ENCODE results near the gene TSHZ2. TPM values are rescaled to one million over a fixed set of nuclear protein-coding genes. Genes with fewer than 3 reads are reported as not detected.

Gene TSHZ2
- total RNA-seq, 1 experiment from 2014 or later: 0.07 TPM

DNA sequence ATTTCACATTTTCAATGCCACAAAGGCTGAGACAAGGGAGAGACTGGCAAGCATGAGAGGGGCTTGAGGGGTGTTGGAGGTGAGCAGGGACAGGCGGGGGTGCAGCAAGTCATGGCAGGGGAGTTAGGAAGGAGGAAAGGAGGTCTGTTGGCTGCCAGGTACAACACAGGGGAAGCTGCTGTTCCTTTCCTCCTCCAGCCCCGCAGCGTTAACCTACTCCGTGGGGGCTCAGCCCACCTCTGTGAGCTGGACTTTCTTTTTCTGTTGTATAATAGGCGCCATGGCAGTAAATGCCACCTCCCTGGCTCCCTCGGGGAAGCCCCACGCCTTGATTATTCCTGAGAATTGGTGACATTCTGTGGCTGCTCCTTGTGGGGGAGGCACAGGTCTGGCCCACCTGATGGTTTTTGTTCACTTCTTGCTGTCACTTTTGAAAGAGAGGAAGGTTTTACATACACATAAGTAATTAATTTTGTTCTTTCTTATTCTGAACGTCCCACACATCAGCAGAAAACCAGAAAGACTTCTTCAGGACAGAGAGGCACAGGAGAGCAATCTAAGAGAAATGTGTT, 293.2 kb downstream of the TSHZ2 start:
- CTCF ChIA-PET: no interaction called here

More for the DNA sequence above, 293.2 kb downstream of the TSHZ2 start:
- ChIA-PET POLR2A (no interaction called here), RAD21 (ENCODE audit: low non-redundant PET in 1 of 2, low total read pairs in 2 of 2, uncharacterized antibody in 2 of 2, unreplicated experiment in 2 of 2) (no interaction called here)
- TF ChIP-seq EZH2phosphoT487 (IDR thresholded peaks at IDR 0.05; ENCODE audit: borderline replicate concordance) (no peak), CBX3 (IDR thresholded peaks at IDR 0.05; ENCODE audit: low read depth) (no peak), JUND (IDR thresholded peaks at IDR 0.05) (no peak), YY1 (IDR thresholded peaks at IDR 0.05; ENCODE audit: extremely low read depth, insufficient replicate concordance, low read depth, low read length) (no peak), EGR1 (IDR thresholded peaks at IDR 0.05; ENCODE audit: low read depth) (no peak)
- TF ChIP-seq, protein P1, sequence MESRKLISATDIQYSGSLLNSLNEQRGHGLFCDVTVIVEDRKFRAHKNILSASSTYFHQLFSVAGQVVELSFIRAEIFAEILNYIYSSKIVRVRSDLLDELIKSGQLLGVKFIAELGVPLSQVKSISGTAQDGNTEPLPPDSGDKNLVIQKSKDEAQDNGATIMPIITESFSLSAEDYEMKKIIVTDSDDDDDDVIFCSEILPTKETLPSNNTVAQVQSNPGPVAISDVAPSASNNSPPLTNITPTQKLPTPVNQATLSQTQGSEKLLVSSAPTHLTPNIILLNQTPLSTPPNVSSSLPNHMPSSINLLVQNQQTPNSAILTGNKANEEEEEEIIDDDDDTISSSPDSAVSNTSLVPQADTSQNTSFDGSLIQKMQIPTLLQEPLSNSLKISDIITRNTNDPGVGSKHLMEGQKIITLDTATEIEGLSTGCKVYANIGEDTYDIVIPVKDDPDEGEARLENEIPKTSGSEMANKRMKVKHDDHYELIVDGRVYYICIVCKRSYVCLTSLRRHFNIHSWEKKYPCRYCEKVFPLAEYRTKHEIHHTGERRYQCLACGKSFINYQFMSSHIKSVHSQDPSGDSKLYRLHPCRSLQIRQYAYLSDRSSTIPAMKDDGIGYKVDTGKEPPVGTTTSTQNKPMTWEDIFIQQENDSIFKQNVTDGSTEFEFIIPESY (IDR thresholded peaks at IDR 0.05; ENCODE audit: extremely low read depth, insufficient replicate concordance, low read length): no peak
- TF ChIP-seq, protein P2, sequence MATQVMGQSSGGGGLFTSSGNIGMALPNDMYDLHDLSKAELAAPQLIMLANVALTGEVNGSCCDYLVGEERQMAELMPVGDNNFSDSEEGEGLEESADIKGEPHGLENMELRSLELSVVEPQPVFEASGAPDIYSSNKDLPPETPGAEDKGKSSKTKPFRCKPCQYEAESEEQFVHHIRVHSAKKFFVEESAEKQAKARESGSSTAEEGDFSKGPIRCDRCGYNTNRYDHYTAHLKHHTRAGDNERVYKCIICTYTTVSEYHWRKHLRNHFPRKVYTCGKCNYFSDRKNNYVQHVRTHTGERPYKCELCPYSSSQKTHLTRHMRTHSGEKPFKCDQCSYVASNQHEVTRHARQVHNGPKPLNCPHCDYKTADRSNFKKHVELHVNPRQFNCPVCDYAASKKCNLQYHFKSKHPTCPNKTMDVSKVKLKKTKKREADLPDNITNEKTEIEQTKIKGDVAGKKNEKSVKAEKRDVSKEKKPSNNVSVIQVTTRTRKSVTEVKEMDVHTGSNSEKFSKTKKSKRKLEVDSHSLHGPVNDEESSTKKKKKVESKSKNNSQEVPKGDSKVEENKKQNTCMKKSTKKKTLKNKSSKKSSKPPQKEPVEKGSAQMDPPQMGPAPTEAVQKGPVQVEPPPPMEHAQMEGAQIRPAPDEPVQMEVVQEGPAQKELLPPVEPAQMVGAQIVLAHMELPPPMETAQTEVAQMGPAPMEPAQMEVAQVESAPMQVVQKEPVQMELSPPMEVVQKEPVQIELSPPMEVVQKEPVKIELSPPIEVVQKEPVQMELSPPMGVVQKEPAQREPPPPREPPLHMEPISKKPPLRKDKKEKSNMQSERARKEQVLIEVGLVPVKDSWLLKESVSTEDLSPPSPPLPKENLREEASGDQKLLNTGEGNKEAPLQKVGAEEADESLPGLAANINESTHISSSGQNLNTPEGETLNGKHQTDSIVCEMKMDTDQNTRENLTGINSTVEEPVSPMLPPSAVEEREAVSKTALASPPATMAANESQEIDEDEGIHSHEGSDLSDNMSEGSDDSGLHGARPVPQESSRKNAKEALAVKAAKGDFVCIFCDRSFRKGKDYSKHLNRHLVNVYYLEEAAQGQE (IDR thresholded peaks at IDR 0.05; ENCODE audit: low read depth): no peak
- no peaks in the 10 kb centered on the region for H3K36me3 ChIP-seq (ENCODE audit: control insufficient read depth in 1 of 2, insufficient read depth in 2 of 2, low read length in 2 of 2)
- H3K9ac ChIP-seq (ENCODE audit: low read length): no peak overlapping the region
- no peaks in the 10 kb centered on the region for H3K79me2 ChIP-seq (ENCODE audit: insufficient read depth, low read length)
- ATAC-seq: no peak
- no peak overlapping the region for H2AFZ ChIP-seq (ENCODE audit: low read depth, low read length, poor library complexity, severe bottlenecking)
- intact Hi-C loops (cut with micrococcal nuclease): no loop called here
- H3K4me2 ChIP-seq (ENCODE audit: low read length): no peak overlapping the region
- no peaks in the 10 kb centered on the region for H3K9me2 ChIP-seq (ENCODE audit: insufficient read depth)
- peaks cover 66% of the 10 kb centered on the region for H3K27me3 ChIP-seq (ENCODE audit: insufficient read depth, low read length)
- BruUV-seq (replicated peaks): no TSS peak
- DNase-seq (ENCODE audit: low read depth, low spot score): no peak
- H3K27ac ChIP-seq (ENCODE audit: low read depth, low read length): no peak overlapping the region
- no peak overlapping the region for H3K4me3 ChIP-seq (replicated peaks in 1 of 2; ENCODE audit: low read depth in 1 of 2, low read length in 2 of 2)
- no peaks in the 10 kb centered on the region for H3K4me1 ChIP-seq (ENCODE audit: control insufficient read depth in 1 of 2, insufficient read depth in 2 of 2, low read length in 2 of 2)
- H3K9me3 ChIP-seq (ENCODE audit: control insufficient read depth in 1 of 2, insufficient read depth in 1 of 2, low read depth in 1 of 2, low read length in 2 of 2): no peaks in the 10 kb centered on the region
- H4K20me1 ChIP-seq (ENCODE audit: insufficient read depth): no peaks in the 10 kb centered on the region

All from HCT116 (cell line).